OCI-LY3 (cell line): Measurements from ENCODE around the gene ABCB6.

Experiments
- H2AFZ ChIP-seq: fragments of 200-600, 300-600 bp; shearing (Covaris generic); 2 replicates; pipeline ENCODE4 v1.6.0; 2014; ENCODE audit warnings: antibody characterized with exemption, low read depth, low read length
- H3K27ac ChIP-seq: fragments of 200-600, 300-600 bp; sonication (generic); 2 replicates; pipeline ENCODE4 v1.5.1; 2014; ENCODE audit warnings: mild to moderate bottlenecking, low read length, moderate library complexity, mixed read lengths
- H3K27me3 ChIP-seq: fragments of 200-600, 300-600 bp; sonication (generic); 2 replicates; pipeline ENCODE4 v1.6.1; 2014; ENCODE audit warnings: low read depth, low read length, mixed read lengths
- H3K36me3 ChIP-seq: fragments of 200-600, 300-600 bp; sonication (generic); replicated peaks from 2 replicates; pipeline ENCODE3; 2014; ENCODE audit warnings: low read depth, low read length, mixed read lengths
- H3K4me1 ChIP-seq: fragments of 300-600, 200-600 bp; sonication (generic); 2 replicates; pipeline ENCODE4 v1.6.1; 2014; ENCODE audit warnings: low read length, mixed read lengths
- H3K4me2 ChIP-seq: fragments of 200-600, 300-600 bp; sonication (generic); 2 replicates; pipeline ENCODE4 v1.6.1; 2014; ENCODE audit warnings: low read length, mixed read lengths
- H3K4me3 ChIP-seq: fragments of 300-600, 200-600 bp; sonication (generic); 2 replicates; pipeline ENCODE4 v1.5.1; 2014; ENCODE audit warnings: antibody characterized with exemption, mild to moderate bottlenecking, low read length, moderate library complexity
- H3K79me2 ChIP-seq: fragments of 300-600, 200-600 bp; shearing (Covaris generic); 2 replicates; pipeline ENCODE4 v1.6.1; 2014; ENCODE audit warnings: mild to moderate bottlenecking, low read length, mixed read lengths
- H3K9ac ChIP-seq: fragments of 300-600, 200-600 bp; shearing (Covaris generic); 2 replicates; pipeline ENCODE4 v1.6.0; 2014; ENCODE audit warnings: mild to moderate bottlenecking, low read length, moderate library complexity
- H3K9me3 ChIP-seq: fragments of 200-600, 300-600 bp; shearing (Covaris generic); 2 replicates; pipeline ENCODE4 v1.6.1; 2014; ENCODE audit warnings: low read length, mixed read lengths; ENCODE audit not compliant: insufficient read depth
- H4K20me1 ChIP-seq: fragments of 200-600, 300-600 bp; sonication (generic); 2 replicates; pipeline ENCODE4 v1.6.1; 2016; ENCODE audit warnings: low read length, mixed read lengths; ENCODE audit not compliant: insufficient read depth
- EZH2phosphoT487 ChIP-seq: fragments of 200-600 bp; shearing (Covaris generic); IDR thresholded peaks from 2 replicates; pipeline ENCODE4 v1.6.1; 2018; ENCODE audit warnings: antibody characterized with exemption, mixed run types, low read depth
- TF ChIP-seq, protein P1 (sequence below): fragments of 200-600, 300-600 bp; sonication (generic); IDR thresholded peaks from 2 replicates; pipeline ENCODE4 v1.5.1; 2014; ENCODE audit warnings: antibody characterized with exemption, low read length, low read depth

ABCB6 gene

DNA sequence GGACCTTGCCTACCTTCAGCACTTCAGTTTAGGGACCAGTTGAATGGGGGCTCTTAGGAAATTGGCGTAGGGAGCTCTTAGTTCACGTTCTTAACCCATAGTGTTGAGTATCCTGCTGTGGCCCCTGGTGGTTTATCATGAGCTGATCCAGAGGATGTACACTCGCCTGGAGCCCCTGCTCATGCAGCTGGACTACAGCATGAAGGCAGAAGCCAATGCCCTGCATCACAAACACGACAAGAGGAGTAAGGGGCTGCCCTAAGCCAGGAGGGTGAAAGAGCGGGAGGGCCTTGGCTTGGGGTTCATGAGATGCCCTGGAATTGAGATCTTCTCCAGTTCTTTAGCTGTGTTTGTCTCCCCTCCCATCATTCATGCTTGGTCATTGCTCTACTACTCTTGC, 37.8 kb downstream of the ABCB6 start:
- H3K4me2 ChIP-seq, result no peak overlapping the region
- no peak overlapping the region for H3K27ac ChIP-seq
- no peaks in the 10 kb centered on the region for H3K9me3 ChIP-seq
- H3K9ac ChIP-seq, result no peak overlapping the region
- peaks cover 7% of the 10 kb centered on the region for H3K36me3 ChIP-seq
- H3K4me3 ChIP-seq, result no peak overlapping the region
- H3K79me2 ChIP-seq, result peaks cover 8% of the 10 kb centered on the region
- no peaks in the 10 kb centered on the region for H4K20me1 ChIP-seq
- peaks cover 9% of the 10 kb centered on the region for H3K4me1 ChIP-seq
- no peak for TF ChIP-seq EZH2phosphoT487
- TF ChIP-seq, protein P1, sequence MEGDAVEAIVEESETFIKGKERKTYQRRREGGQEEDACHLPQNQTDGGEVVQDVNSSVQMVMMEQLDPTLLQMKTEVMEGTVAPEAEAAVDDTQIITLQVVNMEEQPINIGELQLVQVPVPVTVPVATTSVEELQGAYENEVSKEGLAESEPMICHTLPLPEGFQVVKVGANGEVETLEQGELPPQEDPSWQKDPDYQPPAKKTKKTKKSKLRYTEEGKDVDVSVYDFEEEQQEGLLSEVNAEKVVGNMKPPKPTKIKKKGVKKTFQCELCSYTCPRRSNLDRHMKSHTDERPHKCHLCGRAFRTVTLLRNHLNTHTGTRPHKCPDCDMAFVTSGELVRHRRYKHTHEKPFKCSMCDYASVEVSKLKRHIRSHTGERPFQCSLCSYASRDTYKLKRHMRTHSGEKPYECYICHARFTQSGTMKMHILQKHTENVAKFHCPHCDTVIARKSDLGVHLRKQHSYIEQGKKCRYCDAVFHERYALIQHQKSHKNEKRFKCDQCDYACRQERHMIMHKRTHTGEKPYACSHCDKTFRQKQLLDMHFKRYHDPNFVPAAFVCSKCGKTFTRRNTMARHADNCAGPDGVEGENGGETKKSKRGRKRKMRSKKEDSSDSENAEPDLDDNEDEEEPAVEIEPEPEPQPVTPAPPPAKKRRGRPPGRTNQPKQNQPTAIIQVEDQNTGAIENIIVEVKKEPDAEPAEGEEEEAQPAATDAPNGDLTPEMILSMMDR, result no peak
- no peaks in the 10 kb centered on the region for H3K27me3 ChIP-seq
- H2AFZ ChIP-seq, result no peak overlapping the region

DNA sequence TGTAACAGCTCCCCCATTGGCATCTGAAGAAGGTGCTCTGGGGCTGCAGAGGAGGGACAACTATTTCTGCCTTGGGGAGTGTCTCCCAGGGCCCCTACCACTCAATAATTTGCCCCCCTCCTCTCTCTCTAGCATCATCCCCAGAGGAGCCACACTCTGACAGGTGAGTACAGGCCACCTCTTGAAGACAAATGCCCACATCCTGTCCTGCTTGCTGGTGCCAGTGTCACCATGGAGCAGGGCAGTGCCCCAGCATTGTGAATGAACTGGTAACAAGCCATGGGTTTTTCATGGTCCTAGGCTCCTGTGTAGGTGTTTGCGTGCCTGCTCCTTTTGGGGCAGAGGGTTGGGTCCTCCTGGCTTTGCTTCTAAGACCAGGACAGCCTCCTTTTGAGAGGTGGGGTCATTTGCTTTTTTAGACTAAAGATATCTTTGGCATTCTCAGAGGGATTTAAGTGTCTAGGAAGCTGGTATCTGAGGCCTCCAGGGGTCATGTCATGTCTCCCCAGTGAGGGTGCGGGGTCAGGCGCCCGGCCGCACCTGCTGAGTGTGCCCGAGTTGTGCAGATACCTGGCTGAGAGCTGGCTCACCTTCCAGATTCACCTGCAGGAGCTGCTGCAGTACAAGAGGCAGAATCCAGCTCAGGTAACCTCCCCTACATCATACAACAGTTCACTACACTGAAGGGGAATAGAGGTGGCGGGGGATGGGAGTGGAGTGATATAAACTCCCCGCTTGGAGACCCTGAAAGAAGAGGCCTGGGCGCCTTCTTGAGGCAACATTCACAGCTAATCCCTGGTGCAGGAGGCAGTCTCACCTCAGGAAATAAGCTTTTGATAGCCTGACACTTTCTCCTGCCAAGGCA, 38.9 kb downstream of the ABCB6 start:
- Histone ChIP-seq H3K79me2 (peaks cover 8% of the 10 kb centered on the region), H3K9me3 (no peaks in the 10 kb centered on the region), H3K27ac (no peak overlapping the region), H3K4me2 (peak overlapping the region; percentile 99; the same call in 1 of the 2 replicates), H2AFZ (no peak overlapping the region), H3K36me3 (peaks cover 8% of the 10 kb centered on the region), H3K27me3 (no peaks in the 10 kb centered on the region), H3K4me1 (peaks cover 13% of the 10 kb centered on the region), H3K4me3 (peak overlapping the region; percentile 97; the same call in 1 of the 2 replicates), H3K9ac (no peak overlapping the region), H4K20me1 (no peaks in the 10 kb centered on the region)
- TF ChIP-seq EZH2phosphoT487, result no peak
- TF ChIP-seq, protein P1, result no peak

DNA sequence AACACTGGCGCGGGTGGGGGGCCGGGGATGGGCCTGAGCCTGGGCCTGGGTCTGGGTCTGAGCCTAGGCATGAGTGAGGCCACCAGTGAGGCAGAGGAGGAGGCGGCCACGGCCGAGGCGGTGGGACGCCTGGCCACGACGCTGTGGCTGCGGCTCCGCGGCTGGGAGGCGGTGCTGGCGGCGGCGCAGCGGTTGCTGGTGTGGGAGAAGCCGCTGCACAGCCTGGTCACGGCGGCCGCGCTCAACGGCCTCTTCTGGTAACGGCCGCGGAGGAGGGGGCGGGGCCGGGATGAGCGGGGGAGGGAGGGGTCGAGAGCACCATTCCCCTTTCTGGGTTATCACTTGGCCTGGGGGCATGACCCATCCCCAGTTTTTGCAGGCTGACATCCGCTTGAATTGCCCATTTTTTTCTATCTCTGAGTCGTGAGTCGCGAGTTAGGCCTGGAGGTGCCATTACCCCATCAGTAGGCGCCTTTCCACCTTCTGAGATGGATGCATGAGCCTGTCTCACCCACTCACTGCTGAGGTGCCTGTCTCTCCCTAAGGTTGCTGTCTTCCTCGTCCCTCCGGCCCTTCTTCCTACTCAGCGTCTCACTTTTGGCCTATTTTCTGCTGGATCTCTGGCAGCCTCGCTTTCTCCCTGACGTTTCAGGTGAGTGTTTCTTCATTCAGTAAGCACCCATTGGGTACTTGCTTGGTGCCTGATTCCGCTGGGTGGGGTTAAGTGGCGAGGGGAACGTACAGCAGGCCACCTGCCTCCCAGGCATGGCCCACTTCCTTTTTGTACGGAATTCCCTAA, 40.2 kb downstream of the ABCB6 start:
- no peaks in the 10 kb centered on the region for H4K20me1 ChIP-seq
- no peak for TF ChIP-seq EZH2phosphoT487
- TF ChIP-seq, protein P1, result no peak
- peak overlapping the region; percentile 99 for H3K4me2 ChIP-seq
- H3K4me1 ChIP-seq, result peaks cover 13% of the 10 kb centered on the region
- peak overlapping the region; percentile 77 for H3K9ac ChIP-seq
- H3K4me3 ChIP-seq, result peak overlapping the region; percentile 97
- H3K27ac ChIP-seq, result peak overlapping the region; percentile 40
- peaks cover 8% of the 10 kb centered on the region for H3K79me2 ChIP-seq
- H2AFZ ChIP-seq, result no peak overlapping the region
- no peaks in the 10 kb centered on the region for H3K9me3 ChIP-seq
- H3K36me3 ChIP-seq, result peaks cover 13% of the 10 kb centered on the region
- no peaks in the 10 kb centered on the region for H3K27me3 ChIP-seq
